ENCODE measurements around the gene SLC9A4.

The SLC9A4 gene

GRCh38 chr2:102451968-102452367 lies 21.1 kb upstream of the SLC9A4 start:
- no peak for DNase-seq

- DNase-seq, result no peak
Measured at GRCh38 chr2:102453501-102453900, 19.5 kb upstream of the SLC9A4 start.

- DNase-seq, result no peak
Measured at GRCh38 chr2:102455061-102455670, 17.9 kb upstream of the SLC9A4 start.

- no peak for DNase-seq
Measured at GRCh38 chr2:102460467-102460866, 12.6 kb upstream of the SLC9A4 start.

- no peak for DNase-seq
Measured at GRCh38 chr2:102461188-102461587, 11.8 kb upstream of the SLC9A4 start.

GRCh38 chr2:102463160-102463559 lies 9.9 kb upstream of the SLC9A4 start:
- no peak for DNase-seq

GRCh38 chr2:102470168-102470567 lies 2.9 kb upstream of the SLC9A4 start:
- DNase-seq, result no peak

- DNase-seq, result no peak
Measured at GRCh38 chr2:102473631-102474030, 605 bp downstream of the SLC9A4 start.

- no peak for DNase-seq
Measured at GRCh38 chr2:102474785-102475184, 1.8 kb downstream of the SLC9A4 start.

- no peak for DNase-seq
Measured at GRCh38 chr2:102478686-102479470, 5.9 kb downstream of the SLC9A4 start.

GRCh38 chr2:102480285-102481195 lies 7.5 kb downstream of the SLC9A4 start:
- DNase-seq, result no peak

GRCh38 chr2:102481931-102482330 lies 8.9 kb downstream of the SLC9A4 start:
- DNase-seq, result no peak

GRCh38 chr2:102483086-102483485 lies 10.1 kb downstream of the SLC9A4 start:
- no peak for DNase-seq

GRCh38 chr2:102484310-102485061 lies 11.5 kb downstream of the SLC9A4 start:
- DNase-seq, result no peak

GRCh38 chr2:102485147-102485785 lies 12.2 kb downstream of the SLC9A4 start:
- DNase-seq, result no peak

GRCh38 chr2:102486941-102487702 lies 14.1 kb downstream of the SLC9A4 start:
- DNase-seq, result no peak

GRCh38 chr2:102487761-102488462 lies 14.9 kb downstream of the SLC9A4 start:
- peak; percentile 9 for DNase-seq

GRCh38 chr2:102489646-102490045 lies 16.6 kb downstream of the SLC9A4 start:
- no peak for DNase-seq

GRCh38 chr2:102492006-102492405 lies 19.0 kb downstream of the SLC9A4 start:
- DNase-seq, result no peak

GRCh38 chr2:102494570-102494969 lies 21.5 kb downstream of the SLC9A4 start:
- no peak for DNase-seq

All from right kidney (tissue), 1 donor.